NCI-H82 treated with DMSO at 0.1 percent for 48 hours (cell line): ENCODE measurements around the gene KLHL3.

Experiments
- DNase-seq: peaks from one replicate; lab custom pipeline; 2025; ENCODE audit not compliant: unreplicated experiment; lab: John Stamatoyannopoulos, UW

The KLHL3 gene

GRCh38 chr5:137747848-137748247 is 12.0 kb upstream of the KLHL3 start:
- no peak for DNase-seq

DNA sequence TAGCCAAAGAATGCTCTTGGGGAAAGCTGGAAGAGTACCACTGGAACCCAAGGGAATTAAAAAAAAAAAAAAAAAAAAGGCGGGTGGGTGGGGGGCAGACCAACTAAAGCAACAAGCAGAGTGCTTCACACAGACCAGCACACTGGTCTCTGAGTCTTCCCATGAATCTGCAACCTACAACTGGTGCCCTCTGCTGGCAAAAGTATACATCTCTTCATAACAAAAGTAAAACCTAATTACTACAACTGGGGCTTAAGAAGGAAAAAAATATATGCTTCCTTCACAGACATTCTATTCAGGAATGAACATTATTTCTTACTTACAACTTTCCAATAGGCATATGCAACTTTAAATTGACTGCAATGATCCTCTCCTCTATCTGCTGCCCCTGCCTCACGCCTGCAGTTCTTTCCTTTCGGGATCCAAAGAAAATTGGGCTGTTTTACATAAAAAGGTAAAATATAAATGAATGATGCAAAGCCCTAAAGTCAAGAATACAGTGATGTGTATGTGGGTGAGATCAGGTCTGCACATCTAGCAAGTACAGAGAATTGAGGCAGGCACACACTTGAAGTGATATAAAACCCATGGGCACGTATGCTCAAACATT is 7.2 kb upstream of the KLHL3 start:
- peak; percentile 64 for DNase-seq

GRCh38 chr5:137741718-137742117 is 5.8 kb upstream of the KLHL3 start:
- no peak for DNase-seq

GRCh38 chr5:137739737-137740136 is 3.8 kb upstream of the KLHL3 start:
- DNase-seq: no peak

DNA sequence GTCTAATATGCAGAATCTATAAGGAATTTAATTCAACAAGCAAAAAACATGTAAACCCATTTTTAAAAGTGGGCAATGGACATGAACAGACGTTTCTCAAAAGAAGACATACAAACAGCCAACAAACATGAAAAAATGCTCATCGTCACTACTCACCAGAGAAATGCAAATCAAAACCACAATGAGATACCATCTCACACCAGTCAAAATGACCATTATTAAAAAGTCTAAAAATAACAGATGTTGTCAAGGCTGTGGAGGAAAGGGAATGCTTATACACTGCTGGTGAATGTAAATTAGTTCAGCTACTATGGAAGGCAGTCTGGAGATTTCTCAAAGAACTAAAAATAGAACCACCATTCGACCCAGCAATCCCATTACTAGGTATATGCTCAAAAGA is 3.1 kb upstream of the KLHL3 start:
- DNase-seq: no peak

GRCh38 chr5:137737349-137738131 is 1.7 kb upstream of the KLHL3 start:
- DNase-seq: no peak

GRCh38 chr5:137736496-137736895 is 607 bp upstream of the KLHL3 start:
- no peak for DNase-seq

DNA sequence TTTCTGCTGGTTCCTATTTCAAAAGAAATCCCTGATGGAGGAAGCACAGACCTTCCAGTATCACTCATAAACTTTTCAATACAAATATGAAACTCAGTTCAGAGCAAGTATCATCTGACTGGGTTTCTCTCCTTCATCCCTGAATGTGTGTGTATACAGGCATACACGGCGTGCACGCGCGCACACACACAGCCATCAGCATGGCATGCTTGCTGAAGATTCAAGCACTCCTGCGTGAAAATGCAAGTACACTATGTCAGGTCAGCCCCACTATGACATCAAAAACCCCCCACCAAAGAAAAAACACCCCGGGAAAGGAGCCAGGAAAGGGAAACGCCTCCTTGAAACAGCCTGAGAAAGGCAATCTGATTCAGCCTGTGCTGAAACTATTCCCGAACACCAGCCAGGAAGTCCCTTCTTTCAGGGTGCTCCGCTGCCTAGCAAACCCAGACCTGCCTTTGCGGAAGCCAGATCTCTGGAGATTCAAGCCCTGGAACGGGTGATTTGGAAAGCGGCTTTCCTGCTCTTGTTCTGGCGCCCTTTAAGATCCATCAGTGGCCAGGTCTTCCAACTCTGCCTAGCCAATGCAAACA is 831 bp downstream of the KLHL3 start:
- DNase-seq: no peak

- DNase-seq: peak; percentile 13
Measured at GRCh38 chr5:137734331-137734730, 1.6 kb downstream of the KLHL3 start.

- no peak for DNase-seq
Measured at GRCh38 chr5:137733922-137734321, 2.0 kb downstream of the KLHL3 start.

DNA sequence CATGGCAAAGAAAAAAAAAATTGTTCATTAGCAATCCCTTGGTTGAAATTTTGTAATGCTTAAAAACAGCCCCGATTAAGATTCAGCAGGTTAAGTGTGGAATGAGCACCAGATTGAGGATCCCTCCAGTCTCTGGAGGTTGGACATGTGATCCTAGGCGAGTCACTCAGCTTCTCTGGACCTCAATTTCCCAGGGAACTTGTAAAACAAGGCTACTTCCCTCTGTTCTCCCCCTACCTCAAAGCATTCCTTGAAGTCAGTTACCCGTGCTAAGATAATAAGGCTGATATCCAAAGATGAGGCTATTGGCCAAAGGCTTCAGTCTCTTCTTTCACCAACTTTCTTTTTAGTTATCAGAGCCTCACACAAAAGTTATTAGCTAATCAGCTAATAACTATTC is 2.9 kb downstream of the KLHL3 start:
- DNase-seq: no peak

GRCh38 chr5:137731176-137731575 is 4.7 kb downstream of the KLHL3 start:
- no peak for DNase-seq

DNA sequence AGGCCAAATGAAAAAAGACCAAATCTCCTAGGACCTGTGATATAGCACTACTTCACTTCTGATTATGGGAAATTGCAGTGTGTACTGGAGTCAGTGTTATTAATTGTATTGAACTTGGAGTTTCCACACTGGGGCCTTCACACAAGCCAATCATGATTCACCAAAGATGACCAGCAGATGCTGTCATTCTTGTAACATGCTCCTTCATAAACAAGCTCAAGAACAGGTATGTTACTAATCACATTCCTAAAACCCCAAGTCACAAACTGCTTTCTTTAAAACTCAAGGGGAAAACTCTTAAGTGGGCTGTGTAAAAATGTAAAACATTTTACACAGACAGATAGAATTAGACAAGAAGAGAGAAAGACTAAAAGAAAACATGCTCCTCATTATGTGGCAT is 5.6 kb downstream of the KLHL3 start:
- DNase-seq: no peak

- no peak for DNase-seq
Measured at GRCh38 chr5:137728048-137728447, 7.8 kb downstream of the KLHL3 start.

- no peak for DNase-seq
Measured at GRCh38 chr5:137727623-137728022, 8.3 kb downstream of the KLHL3 start.

GRCh38 chr5:137724251-137724650 is 11.6 kb downstream of the KLHL3 start:
- no peak for DNase-seq

GRCh38 chr5:137718611-137719010 is 17.3 kb downstream of the KLHL3 start:
- no peak for DNase-seq

DNA sequence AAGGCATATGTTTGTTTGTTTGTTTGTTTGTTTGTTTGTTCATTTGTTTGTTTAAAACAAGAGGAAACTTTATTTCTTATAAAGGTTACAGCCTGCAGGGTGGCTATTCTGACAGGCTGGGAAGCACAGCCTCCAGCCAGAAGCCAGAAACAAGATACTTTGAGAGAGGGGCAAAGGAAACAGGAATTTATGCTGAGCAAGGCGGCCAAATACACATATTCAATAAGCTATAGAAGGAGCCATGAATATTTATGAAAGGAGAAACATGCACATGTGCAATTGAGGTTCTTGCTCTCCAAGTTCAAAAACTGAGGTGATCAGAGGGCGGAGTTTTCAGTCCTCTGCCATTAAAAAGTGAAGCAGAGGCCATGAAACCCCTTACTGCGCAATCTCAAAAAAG is 19.6 kb downstream of the KLHL3 start:
- DNase-seq: no peak

- no peak for DNase-seq
Measured at GRCh38 chr5:137715456-137715855, 20.4 kb downstream of the KLHL3 start.

DNA sequence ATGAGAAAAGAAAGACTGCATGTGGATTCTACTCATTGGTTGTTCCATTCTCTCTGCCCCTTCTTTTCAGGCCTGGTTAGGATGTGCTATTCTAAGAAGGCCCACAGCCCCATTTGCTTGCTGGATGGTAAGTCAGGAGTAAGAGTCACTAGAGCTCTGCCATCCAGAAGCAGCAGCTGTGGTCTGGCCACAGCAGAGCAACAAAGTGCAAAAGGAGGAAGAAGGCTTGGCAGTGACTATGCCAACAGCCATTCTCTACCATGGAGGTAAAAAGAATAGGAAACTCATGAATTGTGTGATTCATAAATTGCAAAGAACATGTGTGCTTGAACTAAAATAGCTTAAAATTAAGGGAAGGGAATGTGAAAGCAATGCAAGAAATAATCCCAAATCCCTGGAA is 20.9 kb downstream of the KLHL3 start:
- no peak for DNase-seq

- no peak for DNase-seq
Measured at GRCh38 chr5:137714494-137714893, 21.4 kb downstream of the KLHL3 start.

- no peak for DNase-seq
Measured at GRCh38 chr5:137712139-137712667, 23.7 kb downstream of the KLHL3 start.
